OCI-LY7 (cell line): Measurements from ENCODE around the gene ANGPTL4.
"Not testable (repeated sequence)": the region's sequence is repeated elsewhere in the genome, so short reads cannot be mapped to it uniquely, and the experiment has no call there.

Experiments
- EZH2phosphoT487 ChIP-seq: fragments of 200-600 bp; sonication (generic); IDR thresholded peaks from 2 replicates; pipeline ENCODE4 v1.6.1; 2018; ENCODE audit warnings: low read depth, borderline replicate concordance, mild to moderate bottlenecking, mixed run types, antibody characterized with exemption, low read length, moderate library complexity, mixed read lengths
- TF ChIP-seq, protein P1 (sequence below): fragments of 200-600 bp; sonication (generic); conservative IDR thresholded peaks from 2 replicates; pipeline ENCODE4 v1.5.1; 2014; ENCODE audit warnings: mild to moderate bottlenecking, antibody characterized with exemption, low read length, moderate library complexity, mixed read lengths

DNA sequence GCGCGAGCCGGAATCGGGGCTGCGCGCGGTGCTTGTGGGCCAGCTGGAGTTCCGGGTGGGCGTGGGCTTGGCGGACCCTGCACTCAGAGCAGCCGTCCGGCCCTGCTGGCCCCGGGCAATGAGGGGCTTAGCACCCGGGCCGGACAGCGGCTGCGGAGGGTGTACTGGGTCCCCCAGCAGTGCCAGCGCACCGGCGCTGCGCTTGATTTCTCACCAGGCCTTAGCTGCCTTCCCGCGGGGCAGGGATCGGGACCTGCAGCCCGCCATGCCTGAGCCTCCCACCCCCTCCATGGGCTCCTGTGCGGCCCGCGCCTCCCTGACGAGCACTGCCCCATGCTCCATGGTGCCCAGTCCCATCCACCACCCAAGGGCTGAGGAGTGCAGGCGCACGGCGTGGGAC lies 11.8 kb downstream of the ANGPTL4 start:
- TF ChIP-seq, protein P1, sequence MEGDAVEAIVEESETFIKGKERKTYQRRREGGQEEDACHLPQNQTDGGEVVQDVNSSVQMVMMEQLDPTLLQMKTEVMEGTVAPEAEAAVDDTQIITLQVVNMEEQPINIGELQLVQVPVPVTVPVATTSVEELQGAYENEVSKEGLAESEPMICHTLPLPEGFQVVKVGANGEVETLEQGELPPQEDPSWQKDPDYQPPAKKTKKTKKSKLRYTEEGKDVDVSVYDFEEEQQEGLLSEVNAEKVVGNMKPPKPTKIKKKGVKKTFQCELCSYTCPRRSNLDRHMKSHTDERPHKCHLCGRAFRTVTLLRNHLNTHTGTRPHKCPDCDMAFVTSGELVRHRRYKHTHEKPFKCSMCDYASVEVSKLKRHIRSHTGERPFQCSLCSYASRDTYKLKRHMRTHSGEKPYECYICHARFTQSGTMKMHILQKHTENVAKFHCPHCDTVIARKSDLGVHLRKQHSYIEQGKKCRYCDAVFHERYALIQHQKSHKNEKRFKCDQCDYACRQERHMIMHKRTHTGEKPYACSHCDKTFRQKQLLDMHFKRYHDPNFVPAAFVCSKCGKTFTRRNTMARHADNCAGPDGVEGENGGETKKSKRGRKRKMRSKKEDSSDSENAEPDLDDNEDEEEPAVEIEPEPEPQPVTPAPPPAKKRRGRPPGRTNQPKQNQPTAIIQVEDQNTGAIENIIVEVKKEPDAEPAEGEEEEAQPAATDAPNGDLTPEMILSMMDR: not testable (repeated sequence)
- not testable (repeated sequence) for TF ChIP-seq EZH2phosphoT487
